GM19239 (cell line): ENCODE data around the gene KBTBD3.
"Not testable (repeated sequence)": the region's sequence is repeated elsewhere in the genome, so short reads cannot be mapped to it uniquely, and the experiment has no call there.

Experiments
- DNase-seq: peaks from one replicate; pipeline ENCODE4 v3.0.0; 2011; ENCODE audit warnings: low spot score; ENCODE audit not compliant: insufficient read length
- FAIRE-seq: peaks from 2 replicates; lab custom pipeline; 2011; peaks lifted over from hg19 to GRCh38; lab: Jason Lieb, UNC

Gene KBTBD3

GRCh38 chr11:106063009-106063408, 14.1 kb downstream of the KBTBD3 start:
- FAIRE-seq (no peak), DNase-seq (no peak)

GRCh38 chr11:106061954-106062949, 14.9 kb downstream of the KBTBD3 start:
- FAIRE-seq: no peak
- DNase-seq: no peak

GRCh38 chr11:106061249-106061784, 15.8 kb downstream of the KBTBD3 start:
- DNase-seq (no peak), FAIRE-seq (no peak)

- DNase-seq: no peak
- FAIRE-seq: no peak
Observed at GRCh38 chr11:106059617-106060016, 17.5 kb downstream of the KBTBD3 start.

- not testable (repeated sequence) for DNase-seq, FAIRE-seq
Observed at GRCh38 chr11:106058377-106058776, 18.8 kb downstream of the KBTBD3 start.

- DNase-seq (no peak), FAIRE-seq (no peak)
Observed at GRCh38 chr11:106051103-106051502, 26.0 kb downstream of the KBTBD3 start.

- DNase-seq (no peak), FAIRE-seq (no peak)
Observed at GRCh38 chr11:106049727-106050476, 27.2 kb downstream of the KBTBD3 start.

GRCh38 chr11:106047631-106048030, 29.5 kb downstream of the KBTBD3 start:
- no peak for FAIRE-seq
- no peak for DNase-seq

GRCh38 chr11:106043540-106043939, 33.6 kb downstream of the KBTBD3 start:
- FAIRE-seq: no peak
- no peak for DNase-seq

- FAIRE-seq (no peak), DNase-seq (no peak)
Observed at GRCh38 chr11:106032861-106033260, 44.3 kb downstream of the KBTBD3 start.

- DNase-seq (no peak), FAIRE-seq (no peak)
Observed at GRCh38 chr11:106031936-106032335, 45.2 kb downstream of the KBTBD3 start.

- DNase-seq (no peak), FAIRE-seq (no peak)
Observed at GRCh38 chr11:106031202-106031810, 45.8 kb downstream of the KBTBD3 start.

- DNase-seq: no peak
- peak; percentile 52 for FAIRE-seq
Observed at GRCh38 chr11:106030609-106031008, 46.5 kb downstream of the KBTBD3 start.

- no peak for DNase-seq
- no peak for FAIRE-seq
Observed at GRCh38 chr11:106022795-106023275, 54.3 kb downstream of the KBTBD3 start.

- DNase-seq (peak; percentile 85), FAIRE-seq (peak; percentile 99)
Observed at GRCh38 chr11:106021967-106022794, 55.0 kb downstream of the KBTBD3 start, which contains the start of gene MSANTD4. Gene MSANTD4 (minus strand): TSS chr11:106022240. CDS start chr11:106010917, 11,323 bp downstream.

- FAIRE-seq (peak; percentile 58), DNase-seq (no peak)
Observed at GRCh38 chr11:106021181-106021966, 55.8 kb downstream of the KBTBD3 start.

- no peak for FAIRE-seq
- DNase-seq: no peak
Observed at GRCh38 chr11:106017093-106017492, 60.1 kb downstream of the KBTBD3 start.

- no peak for DNase-seq
- FAIRE-seq: no peak
Observed at GRCh38 chr11:106015066-106015465, 62.1 kb downstream of the KBTBD3 start.
